ENCODE measurements around the gene HSPG2.
A peak's percentile ranks its signal among the peaks of the same experiment; 100 is the strongest.

Gene HSPG2

GRCh38 chr1:21878009-21878773 is 58.9 kb downstream of the HSPG2 start:
- DNase-seq: no peak

GRCh38 chr1:21876267-21876666 is 60.8 kb downstream of the HSPG2 start:
- no peak for DNase-seq

- DNase-seq: no peak
Observed at GRCh38 chr1:21875621-21876063, 61.5 kb downstream of the HSPG2 start.

- no peak for DNase-seq
Observed at GRCh38 chr1:21874778-21875547, 62.1 kb downstream of the HSPG2 start.

GRCh38 chr1:21874328-21874727 is 62.8 kb downstream of the HSPG2 start:
- no peak for DNase-seq

- DNase-seq: no peak
Observed at GRCh38 chr1:21873761-21874160, 63.3 kb downstream of the HSPG2 start.

- no peak for DNase-seq
Observed at GRCh38 chr1:21873174-21873573, 63.9 kb downstream of the HSPG2 start.

GRCh38 chr1:21872445-21873079 is 64.5 kb downstream of the HSPG2 start:
- no peak for DNase-seq

- no peak for DNase-seq
Observed at GRCh38 chr1:21871943-21872342, 65.2 kb downstream of the HSPG2 start.

GRCh38 chr1:21870611-21871010 is 66.5 kb downstream of the HSPG2 start:
- no peak for DNase-seq

GRCh38 chr1:21869620-21870121 is 67.4 kb downstream of the HSPG2 start:
- DNase-seq: no peak

- DNase-seq: no peak
Observed at GRCh38 chr1:21868941-21869454, 68.1 kb downstream of the HSPG2 start.

GRCh38 chr1:21868482-21868881 is 68.6 kb downstream of the HSPG2 start:
- no peak for DNase-seq

GRCh38 chr1:21867451-21867996 is 69.6 kb downstream of the HSPG2 start:
- no peak for DNase-seq

GRCh38 chr1:21866707-21867043 is 70.4 kb downstream of the HSPG2 start:
- DNase-seq: no peak

- peak in 1 of 2 donors; percentile 3 for DNase-seq
Observed at GRCh38 chr1:21865943-21866706, 71.0 kb downstream of the HSPG2 start.

GRCh38 chr1:21865609-21865942 is 71.5 kb downstream of the HSPG2 start:
- DNase-seq: no peak

- DNase-seq: no peak
Observed at GRCh38 chr1:21864730-21865129, 72.4 kb downstream of the HSPG2 start.

- no peak for DNase-seq
Observed at GRCh38 chr1:21863981-21864380, 73.1 kb downstream of the HSPG2 start.

- DNase-seq: no peak
Observed at GRCh38 chr1:21861602-21862429, 75.3 kb downstream of the HSPG2 start.

GRCh38 chr1:21860971-21861370 is 76.1 kb downstream of the HSPG2 start:
- DNase-seq: no peak
